GM21526 (cell line): ENCODE measurements around the gene ASB13.

Experiments
- ATAC-seq: cut with Tn5 transposase; IDR thresholded peaks from one replicate; pipeline ENCODE4 v1.9.1; 2021; ENCODE audit warnings: moderate library complexity; ENCODE audit not compliant: unreplicated experiment, low FRiP score

The ASB13 gene

GRCh38 chr10:5648494-5649457, 17.6 kb downstream of the ASB13 start:
- no peak for ATAC-seq

- no peak for ATAC-seq
Measured at GRCh38 chr10:5647507-5648240, 18.7 kb downstream of the ASB13 start.

GRCh38 chr10:5645944-5646617, 20.3 kb downstream of the ASB13 start:
- ATAC-seq = no peak

GRCh38 chr10:5645375-5645774, 21.0 kb downstream of the ASB13 start:
- no peak for ATAC-seq

GRCh38 chr10:5644930-5645329, 21.5 kb downstream of the ASB13 start:
- no peak for ATAC-seq

- ATAC-seq = no peak
Measured at GRCh38 chr10:5643346-5644067, 22.9 kb downstream of the ASB13 start.

GRCh38 chr10:5641501-5641900, 24.9 kb downstream of the ASB13 start:
- no peak for ATAC-seq

GRCh38 chr10:5640501-5640900, 25.9 kb downstream of the ASB13 start:
- ATAC-seq = no peak

GRCh38 chr10:5640036-5640435, 26.4 kb downstream of the ASB13 start:
- no peak for ATAC-seq

GRCh38 chr10:5639066-5639465, 27.3 kb downstream of the ASB13 start:
- no peak for ATAC-seq

- no peak for ATAC-seq
Measured at GRCh38 chr10:5638494-5638893, 27.9 kb downstream of the ASB13 start.

- ATAC-seq = no peak
Measured at GRCh38 chr10:5634918-5635317, 31.5 kb downstream of the ASB13 start.

- no peak for ATAC-seq
Measured at GRCh38 chr10:5633166-5633749, 33.1 kb downstream of the ASB13 start.

GRCh38 chr10:5632446-5632845, 33.9 kb downstream of the ASB13 start:
- ATAC-seq = no peak

GRCh38 chr10:5631936-5632335, 34.5 kb downstream of the ASB13 start:
- no peak for ATAC-seq

GRCh38 chr10:5630112-5630436, 36.3 kb downstream of the ASB13 start:
- peak; percentile 11 for ATAC-seq

- peak; percentile 80 for ATAC-seq
Measured at GRCh38 chr10:5629303-5630111, 36.9 kb downstream of the ASB13 start.

GRCh38 chr10:5628451-5629302, 37.7 kb downstream of the ASB13 start:
- ATAC-seq = no peak
